Measurements from ENCODE around the gene LILRB4. TPM values are rescaled to one million over a fixed set of nuclear protein-coding genes. Genes with fewer than 3 reads are reported as not detected.
A peak's percentile ranks its signal among the peaks of the same experiment; 100 is the strongest.

The LILRB4 gene
- total and polyA plus RNA-seq, 9 of the 15 experiments (the other 6 are each of a cell fraction or from before 2014, with no cell fraction given): not detected

DNA sequence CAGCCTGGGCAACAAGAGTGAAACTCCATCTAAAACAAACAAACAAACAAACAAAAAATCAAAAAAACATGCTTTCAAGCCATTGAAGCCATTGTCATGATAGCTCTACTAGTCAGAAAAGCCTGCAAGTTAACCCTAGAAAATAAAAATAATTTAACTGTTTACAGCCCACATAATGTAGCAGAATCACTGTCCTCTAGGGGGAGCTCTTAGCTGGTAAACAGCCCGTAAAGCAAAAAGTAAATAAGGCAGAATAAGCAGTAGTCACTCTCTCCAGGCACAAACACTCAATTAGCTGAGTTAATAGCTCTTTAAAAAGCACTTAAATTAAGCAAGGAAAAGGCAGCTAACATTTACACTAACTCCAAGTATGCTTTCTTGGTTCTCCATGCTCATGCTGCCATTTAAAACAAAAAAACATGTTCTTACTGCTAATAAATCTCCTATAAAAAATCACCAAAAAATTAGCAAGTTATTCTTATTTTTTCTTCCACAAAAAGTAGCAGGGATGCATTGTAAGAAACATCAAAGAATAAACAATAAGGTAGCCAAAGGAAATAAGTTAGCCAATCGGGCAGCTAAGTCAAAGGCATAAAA is 11.3 kb downstream of the LILRB4 start (continued):
- TF ChIP-seq, protein P1, sequence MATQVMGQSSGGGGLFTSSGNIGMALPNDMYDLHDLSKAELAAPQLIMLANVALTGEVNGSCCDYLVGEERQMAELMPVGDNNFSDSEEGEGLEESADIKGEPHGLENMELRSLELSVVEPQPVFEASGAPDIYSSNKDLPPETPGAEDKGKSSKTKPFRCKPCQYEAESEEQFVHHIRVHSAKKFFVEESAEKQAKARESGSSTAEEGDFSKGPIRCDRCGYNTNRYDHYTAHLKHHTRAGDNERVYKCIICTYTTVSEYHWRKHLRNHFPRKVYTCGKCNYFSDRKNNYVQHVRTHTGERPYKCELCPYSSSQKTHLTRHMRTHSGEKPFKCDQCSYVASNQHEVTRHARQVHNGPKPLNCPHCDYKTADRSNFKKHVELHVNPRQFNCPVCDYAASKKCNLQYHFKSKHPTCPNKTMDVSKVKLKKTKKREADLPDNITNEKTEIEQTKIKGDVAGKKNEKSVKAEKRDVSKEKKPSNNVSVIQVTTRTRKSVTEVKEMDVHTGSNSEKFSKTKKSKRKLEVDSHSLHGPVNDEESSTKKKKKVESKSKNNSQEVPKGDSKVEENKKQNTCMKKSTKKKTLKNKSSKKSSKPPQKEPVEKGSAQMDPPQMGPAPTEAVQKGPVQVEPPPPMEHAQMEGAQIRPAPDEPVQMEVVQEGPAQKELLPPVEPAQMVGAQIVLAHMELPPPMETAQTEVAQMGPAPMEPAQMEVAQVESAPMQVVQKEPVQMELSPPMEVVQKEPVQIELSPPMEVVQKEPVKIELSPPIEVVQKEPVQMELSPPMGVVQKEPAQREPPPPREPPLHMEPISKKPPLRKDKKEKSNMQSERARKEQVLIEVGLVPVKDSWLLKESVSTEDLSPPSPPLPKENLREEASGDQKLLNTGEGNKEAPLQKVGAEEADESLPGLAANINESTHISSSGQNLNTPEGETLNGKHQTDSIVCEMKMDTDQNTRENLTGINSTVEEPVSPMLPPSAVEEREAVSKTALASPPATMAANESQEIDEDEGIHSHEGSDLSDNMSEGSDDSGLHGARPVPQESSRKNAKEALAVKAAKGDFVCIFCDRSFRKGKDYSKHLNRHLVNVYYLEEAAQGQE (IDR thresholded peaks at IDR 0.05; ENCODE audit: borderline replicate concordance): peak; percentile 37; the same call in 1 of the 2 replicates
- TF ChIP-seq, protein P1 (CRISPR knock-in tag; IDR thresholded peaks at IDR 0.05; ENCODE audit: low read depth): no peak
- TF ChIP-seq RAD21 (CRISPR knock-in tag; conservative IDR thresholded peaks at IDR 0.05 in 1 of 2, IDR thresholded peaks at IDR 0.05 in 1 of 2) (peak; percentile 51 to 76), STAT5B (CRISPR knock-in tag; IDR thresholded peaks at IDR 0.05) (no peak), SMARCC2 (IDR thresholded peaks at IDR 0.05; ENCODE audit: low read depth) (no peak), FOXA3 (CRISPR knock-in tag; conservative IDR thresholded peaks at IDR 0.05 in 1 of 2, IDR thresholded peaks at IDR 0.05 in 1 of 2) (peak; percentile 84 to 89), MTA3 (IDR thresholded peaks at IDR 0.05; ENCODE audit: borderline replicate concordance) (no peak), SRSF1 (IDR thresholded peaks at IDR 0.05; ENCODE audit: low read depth, low read length) (no peak), ZNF586 (CRISPR knock-in tag; conservative IDR thresholded peaks at IDR 0.05) (no peak), FOXJ2 (tag; IDR thresholded peaks at IDR 0.05) (no peak), GATAD2B (IDR thresholded peaks at IDR 0.05; ENCODE audit: borderline replicate concordance) (0 out of 2 replicates have a peak, but pooled peaks have one; percentile 21)
- TF ChIP-seq, protein P2, sequence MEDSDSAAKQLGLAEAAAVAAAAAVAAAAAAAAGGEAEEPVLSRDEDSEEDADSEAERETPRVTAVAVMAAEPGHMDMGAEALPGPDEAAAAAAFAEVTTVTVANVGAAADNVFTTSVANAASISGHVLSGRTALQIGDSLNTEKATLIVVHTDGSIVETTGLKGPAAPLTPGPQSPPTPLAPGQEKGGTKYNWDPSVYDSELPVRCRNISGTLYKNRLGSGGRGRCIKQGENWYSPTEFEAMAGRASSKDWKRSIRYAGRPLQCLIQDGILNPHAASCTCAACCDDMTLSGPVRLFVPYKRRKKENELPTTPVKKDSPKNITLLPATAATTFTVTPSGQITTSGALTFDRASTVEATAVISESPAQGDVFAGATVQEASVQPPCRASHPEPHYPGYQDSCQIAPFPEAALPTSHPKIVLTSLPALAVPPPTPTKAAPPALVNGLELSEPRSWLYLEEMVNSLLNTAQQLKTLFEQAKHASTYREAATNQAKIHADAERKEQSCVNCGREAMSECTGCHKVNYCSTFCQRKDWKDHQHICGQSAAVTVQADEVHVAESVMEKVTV (CRISPR knock-in tag; IDR thresholded peaks at IDR 0.05): 0 out of 2 replicates have a peak, but pooled peaks have one; percentile 19
- TF ChIP-seq, protein P3, sequence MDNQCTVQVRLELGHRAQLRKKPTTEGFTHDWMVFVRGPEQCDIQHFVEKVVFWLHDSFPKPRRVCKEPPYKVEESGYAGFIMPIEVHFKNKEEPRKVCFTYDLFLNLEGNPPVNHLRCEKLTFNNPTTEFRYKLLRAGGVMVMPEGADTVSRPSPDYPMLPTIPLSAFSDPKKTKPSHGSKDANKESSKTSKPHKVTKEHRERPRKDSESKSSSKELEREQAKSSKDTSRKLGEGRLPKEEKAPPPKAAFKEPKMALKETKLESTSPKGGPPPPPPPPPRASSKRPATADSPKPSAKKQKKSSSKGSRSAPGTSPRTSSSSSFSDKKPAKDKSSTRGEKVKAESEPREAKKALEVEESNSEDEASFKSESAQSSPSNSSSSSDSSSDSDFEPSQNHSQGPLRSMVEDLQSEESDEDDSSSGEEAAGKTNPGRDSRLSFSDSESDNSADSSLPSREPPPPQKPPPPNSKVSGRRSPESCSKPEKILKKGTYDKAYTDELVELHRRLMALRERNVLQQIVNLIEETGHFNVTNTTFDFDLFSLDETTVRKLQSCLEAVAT (IDR thresholded peaks at IDR 0.05): no peak
- TF ChIP-seq, protein P4, sequence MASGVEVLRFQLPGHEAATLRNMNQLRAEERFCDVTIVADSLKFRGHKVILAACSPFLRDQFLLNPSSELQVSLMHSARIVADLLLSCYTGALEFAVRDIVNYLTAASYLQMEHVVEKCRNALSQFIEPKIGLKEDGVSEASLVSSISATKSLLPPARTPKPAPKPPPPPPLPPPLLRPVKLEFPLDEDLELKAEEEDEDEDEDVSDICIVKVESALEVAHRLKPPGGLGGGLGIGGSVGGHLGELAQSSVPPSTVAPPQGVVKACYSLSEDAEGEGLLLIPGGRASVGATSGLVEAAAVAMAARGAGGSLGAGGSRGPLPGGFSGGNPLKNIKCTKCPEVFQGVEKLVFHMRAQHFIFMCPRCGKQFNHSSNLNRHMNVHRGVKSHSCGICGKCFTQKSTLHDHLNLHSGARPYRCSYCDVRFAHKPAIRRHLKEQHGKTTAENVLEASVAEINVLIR (CRISPR knock-in tag; IDR thresholded peaks at IDR 0.05): no peak

Measured in K562 (cell line).